Measurements from ENCODE around the gene DCLK2. TPM values are rescaled to one million over a fixed set of nuclear protein-coding genes. Genes with fewer than 3 reads are reported as not detected.

The DCLK2 gene
- total and polyA plus RNA-seq, 2 experiments from 2014 or later = 3.2 to 4.8 TPM

DNA sequence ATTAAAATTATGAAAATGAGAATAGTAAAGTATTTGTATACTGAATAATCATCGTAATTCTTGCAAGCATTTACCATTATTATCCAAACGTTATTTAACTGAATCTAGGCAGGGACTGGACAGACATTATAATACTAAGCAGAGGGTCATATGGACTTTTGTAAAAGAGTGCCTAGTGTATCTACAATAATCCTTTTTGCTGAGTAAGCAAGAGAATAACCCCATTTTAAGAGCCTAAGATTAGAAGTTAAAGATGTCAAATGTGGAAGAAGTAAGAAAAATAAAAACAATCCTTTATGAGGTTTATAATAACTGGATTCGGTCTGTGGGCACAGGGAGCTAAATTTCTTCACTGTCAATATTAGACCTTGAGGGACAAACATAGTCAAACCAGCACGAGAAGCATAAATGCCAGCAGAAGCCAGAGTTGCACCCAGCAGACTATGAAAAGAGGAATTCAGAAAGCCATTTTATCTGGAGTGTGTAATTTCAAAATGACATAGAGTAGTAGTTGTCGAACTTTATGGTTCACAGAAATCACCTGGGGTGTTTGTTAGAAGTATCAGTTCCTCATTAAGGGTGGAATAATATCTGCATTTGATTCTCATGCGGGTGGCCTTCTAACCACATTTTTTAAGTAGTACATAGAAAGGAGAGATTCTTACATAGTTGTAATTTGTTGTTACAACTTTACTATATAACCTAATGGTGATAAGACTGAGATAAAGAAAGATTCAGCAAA lies 39.7 kb upstream of the DCLK2 start:
- H3K36me3 ChIP-seq = no peaks in the 10 kb centered on the region
- no peak for TF ChIP-seq CTCF (IDR thresholded peaks at IDR 0.05; ENCODE audit: low read depth, low read length)
- H3K27ac ChIP-seq = no peak overlapping the region
- H3K27me3 ChIP-seq = no peaks in the 10 kb centered on the region
- H3K9me3 ChIP-seq (ENCODE audit: low read depth) = no peaks in the 10 kb centered on the region
- H3K4me1 ChIP-seq (ENCODE audit: low read depth) = no peaks in the 10 kb centered on the region
- DNase-seq (ENCODE audit: low read depth in 1 of 2, low spot score in 1 of 2) = no peak
- H3K4me3 ChIP-seq = no peak overlapping the region

DNA sequence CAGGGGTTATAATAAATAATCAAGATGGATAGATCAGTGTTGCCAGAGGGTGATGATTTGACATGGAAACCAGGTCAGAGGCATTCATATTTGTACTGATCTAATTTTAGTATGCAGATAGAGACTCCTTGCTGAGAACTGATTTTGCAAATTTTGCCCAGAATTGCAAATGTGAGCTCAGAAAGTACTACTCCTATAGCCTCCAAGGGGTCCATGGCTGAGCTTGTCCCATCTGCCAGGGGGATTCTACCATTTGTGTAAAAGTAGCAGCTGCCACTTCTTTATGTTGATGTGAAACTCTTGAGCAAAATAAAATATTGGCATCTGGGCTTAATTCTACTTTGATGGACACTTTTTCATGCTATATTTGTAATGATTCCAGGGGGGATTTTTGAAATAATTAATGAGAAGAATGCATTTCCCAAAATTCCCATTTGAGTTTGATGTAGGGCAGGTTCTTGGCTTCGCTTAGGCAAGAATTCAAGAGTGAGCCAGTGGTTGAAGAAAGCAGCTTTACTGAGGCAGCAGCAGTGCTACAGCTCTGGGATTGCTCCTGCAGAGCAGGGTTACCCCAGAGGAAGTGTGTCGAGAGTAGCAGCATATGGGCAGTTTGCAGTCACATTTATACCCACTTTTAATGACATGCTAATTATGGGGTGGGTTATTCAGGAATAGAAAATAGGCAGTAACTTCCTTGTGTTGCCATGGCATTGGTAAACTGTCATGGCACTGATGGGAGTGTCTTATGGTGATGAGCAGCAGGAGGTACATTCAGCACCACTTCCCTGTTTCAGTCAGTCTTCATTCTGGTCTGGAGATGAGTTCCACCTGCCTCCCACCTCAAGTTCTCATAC lies 38.7 kb upstream of the DCLK2 start:
- Histone ChIP-seq H3K27ac (no peak overlapping the region), H3K4me3 (no peak overlapping the region), H3K9me3 (ENCODE audit: low read depth) (no peaks in the 10 kb centered on the region), H3K27me3 (no peaks in the 10 kb centered on the region), H3K4me1 (ENCODE audit: low read depth) (no peaks in the 10 kb centered on the region), H3K36me3 (no peaks in the 10 kb centered on the region)
- no peak for TF ChIP-seq CTCF (IDR thresholded peaks at IDR 0.05; ENCODE audit: low read depth, low read length)
- DNase-seq (ENCODE audit: low read depth in 1 of 2, low spot score in 1 of 2) = no peak

DNA sequence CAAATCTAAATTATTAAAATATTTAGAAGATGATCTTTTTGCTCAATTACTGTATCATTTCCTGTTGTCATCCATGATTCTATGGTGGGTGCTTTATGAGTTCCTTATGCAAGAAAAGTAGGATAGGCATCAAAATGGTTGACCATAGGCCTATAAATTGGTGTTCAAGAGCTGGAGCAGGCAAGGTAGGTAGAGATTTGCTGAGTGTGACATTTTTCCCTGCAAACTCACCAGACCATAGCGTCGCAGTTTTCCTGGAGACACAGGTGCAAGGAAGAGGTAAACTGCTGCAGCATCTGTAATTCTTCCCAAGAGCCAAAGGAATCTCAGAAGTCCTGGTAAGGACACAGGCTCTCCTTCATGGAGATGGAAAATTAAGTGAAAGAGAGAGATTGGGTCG lies 33.7 kb upstream of the DCLK2 start:
- no peaks in the 10 kb centered on the region for H3K9me3 ChIP-seq (ENCODE audit: low read depth)
- H3K36me3 ChIP-seq = no peaks in the 10 kb centered on the region
- H3K27me3 ChIP-seq = no peaks in the 10 kb centered on the region
- no peak overlapping the region for H3K27ac ChIP-seq
- H3K4me1 ChIP-seq (ENCODE audit: low read depth) = no peaks in the 10 kb centered on the region
- no peak for DNase-seq (ENCODE audit: low read depth in 1 of 2, low spot score in 1 of 2)
- TF ChIP-seq CTCF (IDR thresholded peaks at IDR 0.05; ENCODE audit: low read depth, low read length) = no peak
- H3K4me3 ChIP-seq = no peak overlapping the region

- Histone ChIP-seq H3K4me3 (no peak overlapping the region), H3K27me3 (no peaks in the 10 kb centered on the region), H3K4me1 (ENCODE audit: low read depth) (no peaks in the 10 kb centered on the region), H3K36me3 (no peaks in the 10 kb centered on the region), H3K9me3 (ENCODE audit: low read depth) (no peaks in the 10 kb centered on the region), H3K27ac (no peak overlapping the region)
- no peak for DNase-seq (ENCODE audit: low read depth in 1 of 2, low spot score in 1 of 2)
- TF ChIP-seq CTCF (IDR thresholded peaks at IDR 0.05; ENCODE audit: low read depth, low read length) = no peak
Measured at GRCh38 chr4:150045410-150045809, 32.8 kb upstream of the DCLK2 start.

DNA sequence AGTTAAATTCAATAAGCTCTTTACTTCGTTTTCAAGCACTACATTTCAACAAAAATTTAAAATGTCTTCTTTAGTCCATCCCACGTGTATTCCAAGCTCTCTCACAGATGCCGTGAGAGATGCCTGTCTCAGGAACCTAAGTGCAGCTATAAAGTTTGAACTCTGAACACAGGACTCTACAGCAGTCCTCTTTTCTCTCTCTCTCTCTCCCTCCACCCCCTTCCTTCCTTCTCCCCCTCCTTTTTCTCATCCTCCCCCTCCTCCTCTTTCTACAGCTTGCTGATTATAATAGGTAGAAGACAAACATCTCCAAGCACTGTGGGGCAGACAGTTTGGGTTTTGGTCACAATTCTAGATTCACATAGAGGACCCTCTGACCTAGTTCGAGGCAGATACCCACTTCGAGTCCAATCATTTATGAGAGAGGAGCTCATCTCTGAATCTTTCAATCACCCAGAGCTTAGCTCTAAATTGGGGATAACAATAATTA lies 31.5 kb upstream of the DCLK2 start:
- H3K4me1 ChIP-seq (ENCODE audit: low read depth) = no peaks in the 10 kb centered on the region
- H3K36me3 ChIP-seq = no peaks in the 10 kb centered on the region

More for the DNA sequence above, 31.5 kb upstream of the DCLK2 start:
- no peak for TF ChIP-seq CTCF (IDR thresholded peaks at IDR 0.05; ENCODE audit: low read depth, low read length)
- Histone ChIP-seq H3K4me3 (no peak overlapping the region), H3K27me3 (no peaks in the 10 kb centered on the region), H3K9me3 (ENCODE audit: low read depth) (no peaks in the 10 kb centered on the region), H3K27ac (no peak overlapping the region)
- DNase-seq (ENCODE audit: low read depth in 1 of 2, low spot score in 1 of 2) = no peak
